Right lobe of liver (tissue), 4 donors: ENCODE data around the gene AOC2.

Experiments
- POLR2A ChIP-seq: fragments of 450-650 bp; IDR thresholded peaks from one replicate; pipeline ENCODE4 v1.6.1; 2017; ENCODE audit warnings: antibody characterized with exemption, mild to moderate bottlenecking
- TF ChIP-seq, protein P1 (sequence below), 4 donors: fragments of 200-600 bp in 3 of 4; fragments of 450-650 bp in 1 of 4; IDR thresholded peaks; one replicate each; pipeline versions ENCODE4 v1.5.1 to v1.8.0; 2016 to 2022; ENCODE audit warnings: antibody characterized with exemption in 4 of 4, mild to moderate bottlenecking in 2 of 4
- donor health status: DM: no; HTN: no; CAD: no.
- donor health status: DM: no; HTN: no; CAD: no.
- donor health status: DM: no; HTN: yes; CAD: no.

DNA sequence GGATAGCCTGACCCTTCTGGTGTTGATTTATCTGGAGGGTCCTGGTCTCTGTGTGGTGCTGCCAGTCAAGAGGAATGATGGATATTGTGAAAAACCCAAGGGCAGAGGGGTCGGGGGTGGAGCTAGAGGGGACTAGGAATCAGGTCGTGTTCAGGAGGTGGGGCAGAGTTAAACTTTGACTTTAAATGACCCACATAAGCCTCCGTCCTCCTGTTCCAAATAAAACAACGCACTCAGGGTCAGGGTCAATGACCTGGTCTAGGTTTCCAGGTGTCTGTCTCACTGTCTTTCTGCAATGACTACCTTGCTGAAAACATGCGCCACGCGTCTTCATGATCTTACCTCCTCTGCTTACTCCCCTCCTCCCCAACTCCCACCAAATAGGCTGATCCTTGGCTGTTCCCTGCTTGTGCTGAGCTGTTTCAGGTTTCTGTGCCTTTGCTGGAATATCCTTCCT lies 21.3 kb downstream of the AOC2 start:
- TF ChIP-seq, protein P1, sequence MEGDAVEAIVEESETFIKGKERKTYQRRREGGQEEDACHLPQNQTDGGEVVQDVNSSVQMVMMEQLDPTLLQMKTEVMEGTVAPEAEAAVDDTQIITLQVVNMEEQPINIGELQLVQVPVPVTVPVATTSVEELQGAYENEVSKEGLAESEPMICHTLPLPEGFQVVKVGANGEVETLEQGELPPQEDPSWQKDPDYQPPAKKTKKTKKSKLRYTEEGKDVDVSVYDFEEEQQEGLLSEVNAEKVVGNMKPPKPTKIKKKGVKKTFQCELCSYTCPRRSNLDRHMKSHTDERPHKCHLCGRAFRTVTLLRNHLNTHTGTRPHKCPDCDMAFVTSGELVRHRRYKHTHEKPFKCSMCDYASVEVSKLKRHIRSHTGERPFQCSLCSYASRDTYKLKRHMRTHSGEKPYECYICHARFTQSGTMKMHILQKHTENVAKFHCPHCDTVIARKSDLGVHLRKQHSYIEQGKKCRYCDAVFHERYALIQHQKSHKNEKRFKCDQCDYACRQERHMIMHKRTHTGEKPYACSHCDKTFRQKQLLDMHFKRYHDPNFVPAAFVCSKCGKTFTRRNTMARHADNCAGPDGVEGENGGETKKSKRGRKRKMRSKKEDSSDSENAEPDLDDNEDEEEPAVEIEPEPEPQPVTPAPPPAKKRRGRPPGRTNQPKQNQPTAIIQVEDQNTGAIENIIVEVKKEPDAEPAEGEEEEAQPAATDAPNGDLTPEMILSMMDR (IDR thresholded peaks at IDR 0.05): no peak
- no peak for TF ChIP-seq POLR2A
